Measurements from ENCODE around the gene ATP5MC2. TPM values are rescaled to one million over a fixed set of nuclear protein-coding genes. Genes with fewer than 3 reads are reported as not detected.
"Not testable (repeated sequence)": the region's sequence is repeated elsewhere in the genome, so short reads cannot be mapped to it uniquely, and the experiment has no call there.

ATP5MC2 gene
- 408 TPM for polyA plus RNA-seq (2013, experiment 1 of 2)
- 489 TPM for polyA plus RNA-seq (2013, experiment 2 of 2)

- Histone ChIP-seq H3K36me3 (ENCODE audit: insufficient read depth, low read length) (peaks cover 38% of the 10 kb centered on the region), H3K4me1 (ENCODE audit: insufficient read depth, low read length) (peaks cover 29% of the 10 kb centered on the region), H3K4me3 (ENCODE audit: low read length) (peak within 1 kb of the TSS; percentile 81), H3K9ac (ENCODE audit: low read depth, low read length) (peak within 1 kb of the TSS; percentile 96), H3K9me3 (ENCODE audit: insufficient read depth, low read depth, low read length) (no peaks in the 10 kb centered on the region), H3K27me3 (ENCODE audit: insufficient read depth, low read length) (no peaks in the 10 kb centered on the region), H3K27ac (ENCODE audit: low read depth, low read length) (peak within 1 kb of the TSS; percentile 93)
- 2% methylated on average over 61 of the region's 61 CpGs for WGBS
Observed at GRCh38 chr12:53675701-53676607, at the start of gene ATP5MC2. ATP5MC2 (minus strand) TSS chr12:53676083; CDS start chr12:53672614, 3,469 bp downstream.

GRCh38 chr12:53722450-53723041 lies 46.7 kb upstream of the ATP5MC2 start:
- WGBS: 95% methylated on average over 3 of the region's 3 CpGs
- no peaks in the 10 kb centered on the region for H3K27me3 ChIP-seq (ENCODE audit: insufficient read depth, low read length)
- H3K9ac ChIP-seq (ENCODE audit: low read depth, low read length): no peak overlapping the region
- H3K4me3 ChIP-seq (ENCODE audit: low read length): no peak overlapping the region
- no peaks in the 10 kb centered on the region for H3K36me3 ChIP-seq (ENCODE audit: insufficient read depth, low read length)
- no peaks in the 10 kb centered on the region for H3K4me1 ChIP-seq (ENCODE audit: insufficient read depth, low read length)
- H3K27ac ChIP-seq (ENCODE audit: low read depth, low read length): no peak overlapping the region
- H3K9me3 ChIP-seq (ENCODE audit: insufficient read depth, low read depth, low read length): no peaks in the 10 kb centered on the region

- H3K27ac ChIP-seq (ENCODE audit: low read depth, low read length): no peak overlapping the region
- H3K9me3 ChIP-seq (ENCODE audit: insufficient read depth, low read depth, low read length): no peaks in the 10 kb centered on the region
- H3K4me3 ChIP-seq (ENCODE audit: low read length): no peak overlapping the region
- H3K9ac ChIP-seq (ENCODE audit: low read depth, low read length): no peak overlapping the region
- H3K27me3 ChIP-seq (ENCODE audit: insufficient read depth, low read length): no peaks in the 10 kb centered on the region
- 87% methylated on average over 1 of the region's 1 CpG for WGBS
- no peaks in the 10 kb centered on the region for H3K36me3 ChIP-seq (ENCODE audit: insufficient read depth, low read length)
- H3K4me1 ChIP-seq (ENCODE audit: insufficient read depth, low read length): no peaks in the 10 kb centered on the region
Observed at GRCh38 chr12:53720946-53721345, 45.1 kb upstream of the ATP5MC2 start.

GRCh38 chr12:53719649-53720048 lies 43.8 kb upstream of the ATP5MC2 start:
- Histone ChIP-seq H3K36me3 (ENCODE audit: insufficient read depth, low read length) (no peaks in the 10 kb centered on the region), H3K27ac (ENCODE audit: low read depth, low read length) (no peak overlapping the region), H3K4me1 (ENCODE audit: insufficient read depth, low read length) (no peaks in the 10 kb centered on the region), H3K27me3 (ENCODE audit: insufficient read depth, low read length) (no peaks in the 10 kb centered on the region), H3K9me3 (ENCODE audit: insufficient read depth, low read depth, low read length) (no peaks in the 10 kb centered on the region), H3K9ac (ENCODE audit: low read depth, low read length) (no peak overlapping the region), H3K4me3 (ENCODE audit: low read length) (no peak overlapping the region)
- 69% methylated on average over 2 of the region's 2 CpGs for WGBS

GRCh38 chr12:53718567-53718966 lies 42.7 kb upstream of the ATP5MC2 start:
- H3K27ac ChIP-seq (ENCODE audit: low read depth, low read length); H3K27me3 ChIP-seq (ENCODE audit: insufficient read depth, low read length); H3K4me3 ChIP-seq (ENCODE audit: low read length); H3K9me3 ChIP-seq (ENCODE audit: insufficient read depth, low read depth, low read length); H3K36me3 ChIP-seq (ENCODE audit: insufficient read depth, low read length); H3K4me1 ChIP-seq (ENCODE audit: insufficient read depth, low read length); H3K9ac ChIP-seq (ENCODE audit: low read depth, low read length): not testable (repeated sequence)
- WGBS: 93% methylated on average over 6 of the region's 6 CpGs

- Histone ChIP-seq H3K27ac (ENCODE audit: low read depth, low read length) (no peak overlapping the region), H3K36me3 (ENCODE audit: insufficient read depth, low read length) (no peaks in the 10 kb centered on the region), H3K4me3 (ENCODE audit: low read length) (no peak overlapping the region), H3K27me3 (ENCODE audit: insufficient read depth, low read length) (no peaks in the 10 kb centered on the region), H3K9ac (ENCODE audit: low read depth, low read length) (no peak overlapping the region), H3K9me3 (ENCODE audit: insufficient read depth, low read depth, low read length) (no peaks in the 10 kb centered on the region), H3K4me1 (ENCODE audit: insufficient read depth, low read length) (no peaks in the 10 kb centered on the region)
- WGBS: 88% methylated on average over 5 of the region's 5 CpGs
Observed at GRCh38 chr12:53717319-53717718, 41.4 kb upstream of the ATP5MC2 start.

DNA sequence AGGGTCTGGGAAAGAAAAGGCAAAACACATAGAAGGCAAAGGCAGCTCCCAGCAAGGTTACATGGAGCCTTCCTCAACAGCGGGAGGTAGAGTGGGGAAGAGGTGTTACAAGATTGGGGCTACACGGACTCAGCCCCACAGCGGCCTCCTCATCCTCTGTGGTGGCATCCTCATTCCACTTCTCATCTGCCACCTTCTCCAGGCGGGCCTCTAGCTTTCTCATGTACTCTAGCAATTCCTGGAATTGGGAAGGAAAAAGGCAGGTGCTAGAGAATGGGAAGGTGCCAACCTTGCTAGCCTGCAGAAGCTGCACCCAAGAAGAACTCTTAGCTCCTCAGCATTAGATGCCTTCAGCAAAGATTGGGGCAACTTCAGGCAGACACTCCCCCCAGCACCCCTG lies 38.1 kb upstream of the ATP5MC2 start:
- Histone ChIP-seq H3K36me3 (ENCODE audit: insufficient read depth, low read length) (no peaks in the 10 kb centered on the region), H3K4me3 (ENCODE audit: low read length) (no peak overlapping the region), H3K27ac (ENCODE audit: low read depth, low read length) (no peak overlapping the region), H3K9me3 (ENCODE audit: insufficient read depth, low read depth, low read length) (no peaks in the 10 kb centered on the region), H3K27me3 (ENCODE audit: insufficient read depth, low read length) (peaks cover 3% of the 10 kb centered on the region), H3K9ac (ENCODE audit: low read depth, low read length) (no peak overlapping the region), H3K4me1 (ENCODE audit: insufficient read depth, low read length) (no peaks in the 10 kb centered on the region)
- WGBS: 84% methylated on average over 2 of the region's 4 CpGs

DNA sequence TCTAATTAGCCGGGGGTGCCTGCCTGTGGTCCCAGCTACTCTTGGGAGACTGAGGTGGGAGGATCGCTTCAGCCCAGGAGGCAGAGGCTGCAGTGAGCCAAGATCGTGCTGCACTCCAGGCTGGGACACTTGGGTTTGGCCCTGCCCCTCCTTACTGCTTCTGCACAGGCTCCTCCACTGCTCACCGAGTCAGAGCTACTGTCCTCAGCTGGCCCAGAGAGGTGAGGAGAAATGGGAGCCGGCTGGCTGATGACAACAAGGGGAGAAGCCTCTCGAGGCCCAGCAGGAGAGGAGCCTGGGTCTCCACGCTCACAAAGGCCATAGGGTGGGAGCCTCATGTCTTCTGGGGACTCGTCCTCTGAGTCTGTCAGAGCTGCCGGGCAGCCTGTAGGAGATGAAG lies 37.6 kb upstream of the ATP5MC2 start:
- H3K36me3 ChIP-seq (ENCODE audit: insufficient read depth, low read length): no peaks in the 10 kb centered on the region
- WGBS: 89% methylated on average over 9 of the region's 9 CpGs
- no peaks in the 10 kb centered on the region for H3K9me3 ChIP-seq (ENCODE audit: insufficient read depth, low read depth, low read length)
- no peak overlapping the region for H3K9ac ChIP-seq (ENCODE audit: low read depth, low read length)
- no peaks in the 10 kb centered on the region for H3K4me1 ChIP-seq (ENCODE audit: insufficient read depth, low read length)
- H3K27me3 ChIP-seq (ENCODE audit: insufficient read depth, low read length): peaks cover 8% of the 10 kb centered on the region
- H3K4me3 ChIP-seq (ENCODE audit: low read length): no peak overlapping the region
- H3K27ac ChIP-seq (ENCODE audit: low read depth, low read length): no peak overlapping the region

DNA sequence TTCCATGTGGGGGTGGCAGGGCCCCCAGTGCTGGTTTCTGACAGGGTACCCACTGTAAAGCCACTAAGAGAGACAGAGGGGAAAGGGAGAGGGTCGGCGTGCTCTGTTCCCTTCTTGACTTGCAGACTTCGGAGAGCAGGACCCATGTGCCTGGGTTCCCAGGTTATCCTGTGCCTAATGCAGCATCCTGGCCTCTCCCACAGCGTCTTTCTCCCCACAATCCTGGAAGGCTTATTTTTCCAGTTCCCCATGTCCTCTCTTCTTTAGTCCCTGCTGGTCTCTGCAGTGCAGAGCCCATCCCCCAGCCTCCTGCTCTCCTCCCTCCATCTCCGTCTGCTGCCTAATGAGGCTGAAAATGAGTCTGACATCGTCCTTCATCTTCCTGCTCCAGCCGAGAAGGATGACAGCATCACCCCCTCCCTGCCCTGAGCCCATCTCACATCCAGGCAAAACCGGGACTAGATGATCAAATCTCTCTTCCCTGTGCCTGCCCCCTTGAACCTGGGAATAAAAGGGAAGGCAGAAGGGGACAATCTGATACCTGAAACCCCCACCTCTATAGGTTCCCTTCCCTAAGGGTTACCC lies 36.3 kb upstream of the ATP5MC2 start:
- Histone ChIP-seq H3K36me3 (ENCODE audit: insufficient read depth, low read length) (no peaks in the 10 kb centered on the region), H3K9me3 (ENCODE audit: insufficient read depth, low read depth, low read length) (no peaks in the 10 kb centered on the region), H3K9ac (ENCODE audit: low read depth, low read length) (no peak overlapping the region; the same call in 1 of the 2 replicates), H3K4me3 (ENCODE audit: low read length) (no peak overlapping the region), H3K27ac (ENCODE audit: low read depth, low read length) (no peak overlapping the region), H3K4me1 (ENCODE audit: insufficient read depth, low read length) (no peaks in the 10 kb centered on the region), H3K27me3 (ENCODE audit: insufficient read depth, low read length) (peaks cover 9% of the 10 kb centered on the region)
- 78% methylated on average over 8 of the region's 8 CpGs for WGBS

DNA sequence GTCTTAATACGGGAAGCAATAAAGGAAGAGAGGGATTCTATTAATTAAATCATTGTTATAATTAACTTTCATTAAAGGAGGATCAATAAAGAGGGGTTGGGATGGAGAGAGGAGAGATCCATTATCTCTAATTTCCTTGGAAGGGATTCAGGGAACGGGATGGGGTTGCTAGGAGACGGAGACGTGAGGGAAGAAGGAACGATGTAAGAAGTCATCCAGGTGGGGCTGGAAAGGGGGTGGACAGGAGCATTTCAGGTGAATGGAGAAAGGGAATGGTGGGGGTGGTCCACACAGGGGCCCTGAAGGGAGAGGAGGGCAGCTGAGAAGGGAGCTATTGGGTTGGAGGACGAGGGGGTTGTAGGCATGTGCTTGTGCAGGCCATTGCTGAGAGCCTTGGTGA lies 34.2 kb upstream of the ATP5MC2 start:
- Histone ChIP-seq H3K36me3 (ENCODE audit: insufficient read depth, low read length) (no peaks in the 10 kb centered on the region), H3K4me1 (ENCODE audit: insufficient read depth, low read length) (no peaks in the 10 kb centered on the region), H3K27me3 (ENCODE audit: insufficient read depth, low read length) (peaks cover 14% of the 10 kb centered on the region), H3K27ac (ENCODE audit: low read depth, low read length) (no peak overlapping the region), H3K9me3 (ENCODE audit: insufficient read depth, low read depth, low read length) (no peaks in the 10 kb centered on the region), H3K9ac (ENCODE audit: low read depth, low read length) (no peak overlapping the region), H3K4me3 (ENCODE audit: low read length) (no peak overlapping the region)
- WGBS: 75% methylated on average over 5 of the region's 6 CpGs

- Histone ChIP-seq H3K27ac (ENCODE audit: low read depth, low read length) (no peak overlapping the region), H3K4me1 (ENCODE audit: insufficient read depth, low read length) (no peaks in the 10 kb centered on the region), H3K4me3 (ENCODE audit: low read length) (no peak overlapping the region), H3K36me3 (ENCODE audit: insufficient read depth, low read length) (no peaks in the 10 kb centered on the region), H3K9ac (ENCODE audit: low read depth, low read length) (no peak overlapping the region), H3K9me3 (ENCODE audit: insufficient read depth, low read depth, low read length) (no peaks in the 10 kb centered on the region), H3K27me3 (ENCODE audit: insufficient read depth, low read length) (peaks cover 14% of the 10 kb centered on the region)
- 90% methylated on average over 3 of the region's 4 CpGs for WGBS
Observed at GRCh38 chr12:53709671-53710070, 33.8 kb upstream of the ATP5MC2 start.

Data from HUES64 (cell line).